A549 treated with CORT108297 at 1 μM for 4 hours (cell line): ENCODE measurements around the gene LBH. TPM values are rescaled to one million over a fixed set of nuclear protein-coding genes. Genes with fewer than 3 reads are reported as not detected.

Source experiments
- total RNA-seq: library from RNA; stranded (reverse); fragments of 200-300 nt; extraction: Qiagen RNA extraction; gene quantifications from 5 replicates; pipeline ENCODE4 v1.2.3, GENCODE V29; 2022

Gene LBH
- 87.8 to 151 TPM (median 118 TPM) in 5 replicates for total RNA-seq

GRCh38 chr2:30231212-30231995 is at the start of gene LBH:
Gene LBH, plus strand, starts transcription at chr2:30231534. Its CDS starts 205 bp downstream, at chr2:30231739.

Other genes starting within 250 kb of the LBH start
- gene YPEL5, start 84.5 kb upstream of the LBH start, total RNA-seq: 47.3 to 52.1 TPM (median 49.0 TPM) in 5 replicates
- gene LCLAT1, start 215.7 kb downstream of the LBH start, total RNA-seq: 12.9 to 21.7 TPM (median 15.8 TPM) in 5 replicates